Measurements from ENCODE around the gene ZNF611.
"Not testable (repeated sequence)": the region's sequence is repeated elsewhere in the genome, so short reads cannot be mapped to it uniquely, and the experiment has no call there.

ZNF611 gene

GRCh38 chr19:52685811-52686210, 49.0 kb downstream of the ZNF611 start:
- no peak for DNase-seq
- H3K27me3 Mint-ChIP-seq (ENCODE audit: low read depth, poor library complexity) = peaks cover 5% of the 10 kb centered on the region
- no peak overlapping the region for H3K27ac Mint-ChIP-seq
- peaks cover 36% of the 10 kb centered on the region for H3K4me1 Mint-ChIP-seq
- peaks cover 20% of the 10 kb centered on the region for H3K9me3 Mint-ChIP-seq
- no peak overlapping the region for H3K4me3 Mint-ChIP-seq
- peaks cover 49% of the 10 kb centered on the region for H3K36me3 Mint-ChIP-seq (ENCODE audit: low read depth)
- TF ChIP-seq, protein P1, sequence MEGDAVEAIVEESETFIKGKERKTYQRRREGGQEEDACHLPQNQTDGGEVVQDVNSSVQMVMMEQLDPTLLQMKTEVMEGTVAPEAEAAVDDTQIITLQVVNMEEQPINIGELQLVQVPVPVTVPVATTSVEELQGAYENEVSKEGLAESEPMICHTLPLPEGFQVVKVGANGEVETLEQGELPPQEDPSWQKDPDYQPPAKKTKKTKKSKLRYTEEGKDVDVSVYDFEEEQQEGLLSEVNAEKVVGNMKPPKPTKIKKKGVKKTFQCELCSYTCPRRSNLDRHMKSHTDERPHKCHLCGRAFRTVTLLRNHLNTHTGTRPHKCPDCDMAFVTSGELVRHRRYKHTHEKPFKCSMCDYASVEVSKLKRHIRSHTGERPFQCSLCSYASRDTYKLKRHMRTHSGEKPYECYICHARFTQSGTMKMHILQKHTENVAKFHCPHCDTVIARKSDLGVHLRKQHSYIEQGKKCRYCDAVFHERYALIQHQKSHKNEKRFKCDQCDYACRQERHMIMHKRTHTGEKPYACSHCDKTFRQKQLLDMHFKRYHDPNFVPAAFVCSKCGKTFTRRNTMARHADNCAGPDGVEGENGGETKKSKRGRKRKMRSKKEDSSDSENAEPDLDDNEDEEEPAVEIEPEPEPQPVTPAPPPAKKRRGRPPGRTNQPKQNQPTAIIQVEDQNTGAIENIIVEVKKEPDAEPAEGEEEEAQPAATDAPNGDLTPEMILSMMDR (IDR thresholded peaks at IDR 0.05) = no peak

DNA sequence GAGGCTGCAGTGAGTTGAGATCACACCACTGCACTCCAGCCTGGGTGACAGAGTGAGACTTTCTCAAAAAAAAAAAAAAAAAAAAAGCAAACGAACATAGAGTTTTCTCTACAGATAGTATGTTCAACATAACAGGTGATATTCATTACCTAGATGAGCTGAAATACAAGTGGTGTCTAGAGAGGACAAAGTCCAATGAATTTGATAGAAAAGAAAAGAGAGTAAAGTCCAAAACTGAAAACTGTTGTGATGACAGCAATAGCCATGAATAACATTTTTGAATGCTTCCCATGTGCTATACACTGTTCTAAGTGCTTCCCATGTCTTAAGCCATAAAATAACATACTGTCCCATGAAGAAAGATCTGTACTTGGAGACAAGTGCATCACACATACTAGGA, 53.6 kb downstream of the ZNF611 start:
- Mint-ChIP-seq H3K9me3 (peaks cover 45% of the 10 kb centered on the region), H3K36me3 (ENCODE audit: low read depth) (peaks cover 74% of the 10 kb centered on the region)
- H3K4me3 Mint-ChIP-seq = not testable (repeated sequence)

DNA sequence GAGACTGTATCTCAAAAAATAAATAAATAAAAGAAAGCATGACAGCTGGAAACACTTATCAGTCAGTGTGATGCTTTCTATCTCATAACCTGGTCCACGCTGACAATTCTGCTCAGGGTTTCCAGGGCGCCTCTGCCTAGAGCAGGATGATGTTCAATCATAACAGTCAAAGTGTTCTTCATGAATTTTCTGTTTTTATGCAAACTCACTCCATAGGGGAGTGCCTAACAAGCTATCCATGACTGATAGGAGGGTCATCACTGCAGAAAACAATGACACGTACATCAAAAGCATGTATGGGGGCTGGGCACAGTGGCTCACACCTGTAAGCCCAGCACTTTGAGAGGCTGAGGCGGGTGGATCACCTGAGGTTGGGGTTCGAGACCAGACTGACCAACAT, 55.2 kb downstream of the ZNF611 start:
- TF ChIP-seq, protein P1 (IDR thresholded peaks at IDR 0.05) = no peak
- Mint-ChIP-seq H3K9me3 (peaks cover 59% of the 10 kb centered on the region), H3K27ac (no peak overlapping the region), H3K4me3 (no peak overlapping the region), H3K36me3 (ENCODE audit: low read depth) (peaks cover 81% of the 10 kb centered on the region), H3K4me1 (peaks cover 4% of the 10 kb centered on the region), H3K27me3 (ENCODE audit: low read depth, poor library complexity) (peaks cover 8% of the 10 kb centered on the region)
- DNase-seq = no peak

More for the DNA sequence above, 53.6 kb downstream of the ZNF611 start:
- not testable (repeated sequence) for H3K27ac Mint-ChIP-seq; H3K27me3 Mint-ChIP-seq (ENCODE audit: low read depth, poor library complexity); DNase-seq
- peaks cover 11% of the 10 kb centered on the region for H3K4me1 Mint-ChIP-seq

- Mint-ChIP-seq H3K9me3 (peaks cover 60% of the 10 kb centered on the region), H3K36me3 (ENCODE audit: low read depth) (peaks cover 85% of the 10 kb centered on the region)
- H3K27ac Mint-ChIP-seq; H3K27me3 Mint-ChIP-seq (ENCODE audit: low read depth, poor library complexity); H3K4me1 Mint-ChIP-seq; H3K4me3 Mint-ChIP-seq; DNase-seq: not testable (repeated sequence)
Measured at GRCh38 chr19:52675239-52675638, 59.6 kb downstream of the ZNF611 start.

GRCh38 chr19:52673014-52673413, 61.8 kb downstream of the ZNF611 start:
- Mint-ChIP-seq H3K27me3 (ENCODE audit: low read depth, poor library complexity) (peaks cover 10% of the 10 kb centered on the region), H3K27ac (no peak overlapping the region), H3K9me3 (peaks cover 41% of the 10 kb centered on the region), H3K4me1 (no peaks in the 10 kb centered on the region), H3K4me3 (no peak overlapping the region), H3K36me3 (ENCODE audit: low read depth) (peaks cover 77% of the 10 kb centered on the region)
- TF ChIP-seq, protein P1 (IDR thresholded peaks at IDR 0.05) = no peak
- no peak for DNase-seq

- no peak overlapping the region for H3K27ac Mint-ChIP-seq
- H3K4me3 Mint-ChIP-seq = no peak overlapping the region
- peaks cover 9% of the 10 kb centered on the region for H3K27me3 Mint-ChIP-seq (ENCODE audit: low read depth, poor library complexity)
- peaks cover 73% of the 10 kb centered on the region for H3K36me3 Mint-ChIP-seq (ENCODE audit: low read depth)
- peaks cover 17% of the 10 kb centered on the region for H3K9me3 Mint-ChIP-seq
- DNase-seq = no peak
- TF ChIP-seq, protein P1 (IDR thresholded peaks at IDR 0.05) = no peak
- H3K4me1 Mint-ChIP-seq = peaks cover 7% of the 10 kb centered on the region
Measured at GRCh38 chr19:52670046-52670445, 64.8 kb downstream of the ZNF611 start.

DNA sequence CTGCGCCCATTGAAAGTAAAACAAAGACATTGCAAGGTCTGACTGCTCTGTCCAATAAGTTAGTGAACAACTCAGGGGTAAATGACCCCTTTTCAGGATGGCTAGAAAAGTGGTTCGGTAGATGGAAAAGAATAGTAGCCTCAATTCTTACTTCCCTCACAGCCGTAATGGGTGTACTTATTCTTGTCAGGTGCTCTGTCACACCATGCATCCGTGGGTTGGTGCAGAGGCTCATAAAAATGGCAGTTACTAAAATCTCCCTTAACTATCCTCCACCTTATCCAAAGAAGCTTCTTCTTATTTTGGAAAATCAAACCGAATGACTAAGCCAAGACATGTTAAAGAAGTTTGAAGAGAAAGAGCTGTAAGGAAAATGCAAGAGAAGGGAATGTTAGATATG, 65.3 kb downstream of the ZNF611 start:
- TF ChIP-seq, protein P1 (IDR thresholded peaks at IDR 0.05) = no peak
- peaks cover 9% of the 10 kb centered on the region for H3K27me3 Mint-ChIP-seq (ENCODE audit: low read depth, poor library complexity)
- no peak overlapping the region for H3K4me3 Mint-ChIP-seq
- peaks cover 68% of the 10 kb centered on the region for H3K36me3 Mint-ChIP-seq (ENCODE audit: low read depth)
- no peak overlapping the region for H3K27ac Mint-ChIP-seq
- no peak for DNase-seq
- peaks cover 13% of the 10 kb centered on the region for H3K9me3 Mint-ChIP-seq
- peaks cover 11% of the 10 kb centered on the region for H3K4me1 Mint-ChIP-seq

All from nephron progenitor cell (in vitro differentiated cells).